ENCODE data around the gene SUPT6H.

SUPT6H gene

GRCh38 chr17:28643983-28644786 lies 17.8 kb upstream of the SUPT6H start:
- peak; percentile 77 for DNase-seq
- no peak overlapping the region for H3K27ac ChIP-seq (ENCODE audit: low read length, poor library complexity, severe bottlenecking)
- H2BK15ac ChIP-seq (ENCODE audit: low read depth, poor library complexity, severe bottlenecking) = no peak overlapping the region
- H2BK120ac ChIP-seq (ENCODE audit: low read depth, low read length) = no peak overlapping the region
- no peak overlapping the region for H2BK12ac ChIP-seq (ENCODE audit: low read length in 2 of 2)
- H3K79me1 ChIP-seq (replicated peaks; ENCODE audit: low read length, poor library complexity, severe bottlenecking) = peaks cover 42% of the 10 kb centered on the region
- H3K9me3 ChIP-seq (ENCODE audit: control insufficient read depth, low read length) = no peaks in the 10 kb centered on the region
- peak overlapping the region; percentile 21 for H4K8ac ChIP-seq (ENCODE audit: low read length)
- peaks cover 4% of the 10 kb centered on the region for H3K4me1 ChIP-seq (ENCODE audit: control insufficient read depth, insufficient read depth, low read depth, low read length)
- H3K4ac ChIP-seq (ENCODE audit: low read depth in 1 of 2, low read length in 2 of 2) = peak overlapping the region in 1 of 2 experiments; percentile 75
- WGBS = 3% methylated on average over 16 of the region's 18 CpGs
- H2BK5ac ChIP-seq (ENCODE audit: low read depth, low read length, poor library complexity, severe bottlenecking) = no peak overlapping the region
- H3K9ac ChIP-seq (ENCODE audit: low read length) = peak overlapping the region; percentile 89
- no peak overlapping the region for H3K23ac ChIP-seq (ENCODE audit: low read length in 2 of 2)
- H3K27me3 ChIP-seq (ENCODE audit: control insufficient read depth in 1 of 2, insufficient read depth in 1 of 2, low read length in 2 of 2) = no peaks in the 10 kb centered on the region
- H2AFZ ChIP-seq (ENCODE audit: low read depth, low read length) = peak overlapping the region; percentile 8
- peak overlapping the region; percentile 85 to 98 for H3K4me3 ChIP-seq (ENCODE audit: insufficient read depth in 1 of 2, low read depth in 1 of 2, low read length in 2 of 2)
- H3K14ac ChIP-seq (ENCODE audit: low read length in 2 of 2) = no peak overlapping the region
- peaks cover 36 to 55% of the 10 kb centered on the region in 2 experiments for H3K36me3 ChIP-seq (ENCODE audit: control insufficient read depth in 1 of 2, insufficient read depth in 2 of 2, low read depth in 1 of 2, low read length in 2 of 2)
- H2AK5ac ChIP-seq (ENCODE audit: low read length, severe bottlenecking) = no peak overlapping the region
- H3K4me2 ChIP-seq (ENCODE audit: low read length, poor library complexity, severe bottlenecking) = peak overlapping the region; percentile 100
- H4K91ac ChIP-seq (ENCODE audit: low read length) = no peak overlapping the region
- H3K18ac ChIP-seq (ENCODE audit: low read depth in 1 of 2, low read length in 2 of 2) = peak overlapping the region; percentile 41 to 85

- Histone ChIP-seq H3K9me3 (ENCODE audit: control insufficient read depth, low read length) (no peaks in the 10 kb centered on the region), H3K4me1 (ENCODE audit: control insufficient read depth, insufficient read depth, low read depth, low read length) (peaks cover 4% of the 10 kb centered on the region), H3K4me3 (ENCODE audit: insufficient read depth in 1 of 2, low read depth in 1 of 2, low read length in 2 of 2) (peak within 1 kb of the TSS; percentile 85 to 98), H3K79me1 (replicated peaks; ENCODE audit: low read length, poor library complexity, severe bottlenecking) (peaks cover 37% of the 10 kb centered on the region), H3K14ac (ENCODE audit: low read length in 2 of 2) (peak within 1 kb of the TSS in 1 of 2 experiments; percentile 37), H3K27ac (ENCODE audit: low read length, poor library complexity, severe bottlenecking) (peak within 1 kb of the TSS; percentile 75), H2AFZ (ENCODE audit: low read depth, low read length) (peak within 1 kb of the TSS; percentile 83), H3K4ac (ENCODE audit: low read depth in 1 of 2, low read length in 2 of 2) (peak within 1 kb of the TSS; percentile 60 to 95), H4K91ac (ENCODE audit: low read length) (peak within 1 kb of the TSS; percentile 21), H2BK120ac (ENCODE audit: low read depth, low read length) (no peak within 1 kb of the TSS), H3K27me3 (ENCODE audit: control insufficient read depth in 1 of 2, insufficient read depth in 1 of 2, low read length in 2 of 2) (no peaks in the 10 kb centered on the region), H3K18ac (ENCODE audit: low read depth in 1 of 2, low read length in 2 of 2) (peak within 1 kb of the TSS; percentile 88 to 96), H4K8ac (ENCODE audit: low read length) (peak within 1 kb of the TSS; percentile 67), H3K4me2 (ENCODE audit: low read length, poor library complexity, severe bottlenecking) (peak within 1 kb of the TSS; percentile 100), H3K23ac (ENCODE audit: low read length in 2 of 2) (no peak within 1 kb of the TSS), H2AK5ac (ENCODE audit: low read length, severe bottlenecking) (peak within 1 kb of the TSS; percentile 49), H2BK12ac (ENCODE audit: low read length in 2 of 2) (no peak within 1 kb of the TSS), H3K36me3 (ENCODE audit: control insufficient read depth in 1 of 2, insufficient read depth in 2 of 2, low read depth in 1 of 2, low read length in 2 of 2) (peaks cover 30 to 48% of the 10 kb centered on the region in 2 experiments), H2BK5ac (ENCODE audit: low read depth, low read length, poor library complexity, severe bottlenecking) (no peak within 1 kb of the TSS), H3K9ac (ENCODE audit: low read length) (peak within 1 kb of the TSS; percentile 90), H2BK15ac (ENCODE audit: low read depth, poor library complexity, severe bottlenecking) (no peak within 1 kb of the TSS)
- under 1% methylated on average over 64 of the region's 89 CpGs for WGBS
- DNase-seq = peak; percentile 95
These were observed 17.0 kb upstream of the SUPT6H start, which contains the start of gene BLTP2 for GRCh38 chr17:28644787-28645575. Gene BLTP2 (minus strand): TSS chr17:28645158. CDS start chr17:28645056, 102 bp downstream.

GRCh38 chr17:28645576-28645939 lies 16.4 kb upstream of the SUPT6H start:
- Histone ChIP-seq H3K4ac (ENCODE audit: low read depth in 1 of 2, low read length in 2 of 2) (peak overlapping the region in 1 of 2 experiments; percentile 95), H3K27ac (ENCODE audit: low read length, poor library complexity, severe bottlenecking) (peak overlapping the region; percentile 75), H4K8ac (ENCODE audit: low read length) (no peak overlapping the region), H2AK5ac (ENCODE audit: low read length, severe bottlenecking) (peak overlapping the region; percentile 49), H2BK12ac (ENCODE audit: low read length in 2 of 2) (no peak overlapping the region), H3K9ac (ENCODE audit: low read length) (peak overlapping the region; percentile 90), H2BK15ac (ENCODE audit: low read depth, poor library complexity, severe bottlenecking) (no peak overlapping the region), H2AFZ (ENCODE audit: low read depth, low read length) (no peak overlapping the region), H2BK120ac (ENCODE audit: low read depth, low read length) (no peak overlapping the region), H3K27me3 (ENCODE audit: control insufficient read depth in 1 of 2, insufficient read depth in 1 of 2, low read length in 2 of 2) (no peaks in the 10 kb centered on the region), H3K4me1 (ENCODE audit: control insufficient read depth, insufficient read depth, low read depth, low read length) (peaks cover 4% of the 10 kb centered on the region), H2BK5ac (ENCODE audit: low read depth, low read length, poor library complexity, severe bottlenecking) (no peak overlapping the region), H3K14ac (ENCODE audit: low read length in 2 of 2) (peak overlapping the region in 1 of 2 experiments; percentile 23), H3K79me1 (replicated peaks; ENCODE audit: low read length, poor library complexity, severe bottlenecking) (peaks cover 33% of the 10 kb centered on the region), H3K36me3 (ENCODE audit: control insufficient read depth in 1 of 2, insufficient read depth in 2 of 2, low read depth in 1 of 2, low read length in 2 of 2) (peaks cover 30 to 46% of the 10 kb centered on the region in 2 experiments), H3K9me3 (ENCODE audit: control insufficient read depth, low read length) (no peaks in the 10 kb centered on the region), H3K4me2 (ENCODE audit: low read length, poor library complexity, severe bottlenecking) (peak overlapping the region; percentile 79), H4K91ac (ENCODE audit: low read length) (no peak overlapping the region), H3K18ac (ENCODE audit: low read depth in 1 of 2, low read length in 2 of 2) (no peak overlapping the region), H3K4me3 (ENCODE audit: insufficient read depth in 1 of 2, low read depth in 1 of 2, low read length in 2 of 2) (peak overlapping the region; percentile 68 to 78), H3K23ac (ENCODE audit: low read length in 2 of 2) (no peak overlapping the region)
- DNase-seq = no peak
- 68% methylated on average over 8 of the region's 8 CpGs for WGBS
